Lower leg skin (tissue), 4 donors: Measurements from ENCODE around the gene SLC44A3. TPM values are rescaled to one million over a fixed set of nuclear protein-coding genes. Genes with fewer than 3 reads are reported as not detected.

Experiments
- DNase-seq, 2 donors: peaks; one replicate each; pipeline ENCODE4 v3.0.0-alpha.2; 2019; ENCODE audit warnings: low spot score in 2 of 2
- H3K4me3 ChIP-seq: fragments of 200-600 bp; sonication (generic); 2 replicates; pipeline ENCODE4 v1.5.1; 2017; ENCODE audit warnings: mild to moderate bottlenecking, low read depth; ENCODE audit not compliant: poor library complexity, severe bottlenecking
- CTCF ChIP-seq, 3 donors: fragments of 450-650 bp; IDR thresholded peaks; one replicate each; pipeline ENCODE4 v1.5.1; 2016; ENCODE audit warnings: antibody characterized with exemption in 3 of 3, mild to moderate bottlenecking in 3 of 3, moderate library complexity in 2 of 3
- POLR2A ChIP-seq, 2 donors: fragments of 450-650 bp; IDR thresholded peaks; one replicate each; pipeline ENCODE4 v1.6.1; 2016 to 2017; ENCODE audit warnings: antibody characterized with exemption in 2 of 2, mild to moderate bottlenecking in 1 of 2, moderate library complexity in 1 of 2
- WGBS, 2 donors: methylation state at CpG; one replicate each; pipeline ENCODE4 v1.1.5; 2018; 5-methylcytosine and 5-hydroxymethylcytosine counted together
- intact Hi-C: fragments of 100-400 bp; cut with DNase I; formaldehyde crosslinking; loops from one replicate; pipeline ENCODE4 v1.15.0; 2023; ENCODE audit warnings: low total_unique reads
- total RNA-seq, 4 donors: library from RNA; depleted of rRNA; stranded (reverse); fragments of >200 nt; gene quantifications; one replicate each; pipeline ENCODE4 v1.1.0, GENCODE V29; 2016

SLC44A3 gene
- total RNA-seq, 4 donors from 2014 or later, result 5.4 to 10.5 (median 6.1) TPM

GRCh38 chr1:94790246-94790645 is 29.9 kb upstream of the SLC44A3 start:
- TF ChIP-seq CTCF (IDR thresholded peaks at IDR 0.05) (no peak), POLR2A (IDR thresholded peaks at IDR 0.05) (no peak)
- DNase-seq, result no peak
- intact Hi-C loops, result no loop called here
- 66 to 80% methylated on average over 2 of the region's 2 CpGs for WGBS, 2 donors
- H3K4me3 ChIP-seq, result no peak overlapping the region

GRCh38 chr1:94790670-94791069 is 29.5 kb upstream of the SLC44A3 start:
- no peak for DNase-seq
- intact Hi-C loops, result no loop called here
- no peak overlapping the region for H3K4me3 ChIP-seq
- 82 to 92% methylated on average over 1 of the region's 1 CpG for WGBS, 2 donors
- TF ChIP-seq POLR2A (IDR thresholded peaks at IDR 0.05) (no peak), CTCF (IDR thresholded peaks at IDR 0.05) (no peak)

GRCh38 chr1:94792473-94793295 is 27.5 kb upstream of the SLC44A3 start:
- no peak for DNase-seq
- intact Hi-C loops, result no loop called here
- H3K4me3 ChIP-seq, result no peak overlapping the region
- WGBS, 2 donors, result 28 to 32% methylated on average over 5 of the region's 5 CpGs
- no peak for TF ChIP-seq POLR2A (IDR thresholded peaks at IDR 0.05)
- TF ChIP-seq CTCF (IDR thresholded peaks at IDR 0.05), result no peak

GRCh38 chr1:94793296-94793656 is 26.9 kb upstream of the SLC44A3 start:
- intact Hi-C loops, result no loop called here
- peak in 1 of 2 donors; percentile 47 for DNase-seq
- H3K4me3 ChIP-seq, result no peak overlapping the region
- TF ChIP-seq CTCF (IDR thresholded peaks at IDR 0.05) (no peak), POLR2A (IDR thresholded peaks at IDR 0.05) (no peak)
- 47 to 49% methylated on average over 5 of the region's 5 CpGs for WGBS, 2 donors

- H3K4me3 ChIP-seq, result no peak overlapping the region
- no peak for TF ChIP-seq POLR2A (IDR thresholded peaks at IDR 0.05)
- TF ChIP-seq CTCF (IDR thresholded peaks at IDR 0.05), result no peak
- no peak for DNase-seq
- intact Hi-C loops, result no loop called here
- 79 to 84% methylated on average over 7 of the region's 7 CpGs for WGBS, 2 donors
These were observed 24.7 kb upstream of the SLC44A3 start for GRCh38 chr1:94795434-94795833.

- intact Hi-C loops, result no loop called here
- 89 to 95% methylated on average over 2 of the region's 2 CpGs for WGBS, 2 donors
- no peak overlapping the region for H3K4me3 ChIP-seq
- DNase-seq, result no peak
- TF ChIP-seq CTCF (IDR thresholded peaks at IDR 0.05) (no peak), POLR2A (IDR thresholded peaks at IDR 0.05) (no peak)
These were observed 23.9 kb upstream of the SLC44A3 start for GRCh38 chr1:94796266-94796665.
